HEK293 (cell line): Measurements from ENCODE around the gene ARR3.

ENCODE experiments used
- CTCF ChIP-seq: fragments of 450-650 bp; formaldehyde crosslinking; IDR thresholded peaks from 2 replicates; pipeline ENCODE4 v1.5.1; 2016; ENCODE audit warnings: missing biosample characterization, missing genetic modification characterization
- KLF10 ChIP-seq: fragments of 450-650 bp; IDR thresholded peaks from 2 replicates; pipeline ENCODE4 v1.5.1; 2018; ENCODE audit warnings: missing biosample characterization, mild to moderate bottlenecking, missing genetic modification characterization
- TRIM28 ChIP-seq: IDR thresholded peaks from 2 replicates; pipeline ENCODE4 v1.6.1; 2011; ENCODE audit warnings: low read length, control low read depth, borderline replicate concordance
- ZNF146 ChIP-seq: fragments of 450-650 bp; formaldehyde crosslinking; IDR thresholded peaks from 2 replicates; pipeline ENCODE4 v1.5.1; 2016; ENCODE audit warnings: missing biosample characterization, missing genetic modification characterization
- ZNF184 ChIP-seq: fragments of 450-650 bp; IDR thresholded peaks from 2 replicates; pipeline ENCODE4 v1.5.1; 2018; ENCODE audit warnings: missing biosample characterization, mild to moderate bottlenecking, missing genetic modification characterization
- ZNF24 ChIP-seq: fragments of 450-650 bp; formaldehyde crosslinking; IDR thresholded peaks from 2 replicates; pipeline ENCODE4 v1.5.1; 2016; ENCODE audit warnings: missing biosample characterization, missing genetic modification characterization
- ZNF398 ChIP-seq: fragments of 450-650 bp; formaldehyde crosslinking; IDR thresholded peaks from 2 replicates; pipeline ENCODE4 v1.5.1; 2017; ENCODE audit warnings: missing biosample characterization, missing genetic modification characterization
- ZNF707 ChIP-seq: fragments of 450-650 bp; formaldehyde crosslinking; IDR thresholded peaks from 2 replicates; pipeline ENCODE4 v1.5.1; 2016; ENCODE audit warnings: missing biosample characterization, missing genetic modification characterization
- ZNF792 ChIP-seq: fragments of 450-650 bp; formaldehyde crosslinking; IDR thresholded peaks from 2 replicates; pipeline ENCODE4 v1.5.1; 2016; ENCODE audit warnings: missing biosample characterization, missing genetic modification characterization
- ZNF830 ChIP-seq: fragments of 450-650 bp; IDR thresholded peaks from 2 replicates; pipeline ENCODE4 v1.5.0; 2018; ENCODE audit warnings: missing biosample characterization, missing genetic modification characterization, low read depth, mild to moderate bottlenecking, moderate library complexity

- no peak for TF ChIP-seq ZNF24
- TF ChIP-seq CTCF = no peak
- no peak for TF ChIP-seq ZNF146 (tag by site-specific recombination)
- TF ChIP-seq KLF10 (tag by site-specific recombination) = no peak
- TF ChIP-seq ZNF830 (tag by site-specific recombination) = no peak
- TF ChIP-seq ZNF707 = no peak
- TF ChIP-seq ZNF792 (tag by site-specific recombination) = no peak
- no peak for TF ChIP-seq ZNF398 (tag by site-specific recombination)
- TF ChIP-seq ZNF184 (tag by site-specific recombination) = no peak
- TF ChIP-seq TRIM28 = no peak
These were observed 25.5 kb downstream of the ARR3 start for GRCh38 chrX:70293621-70294020.
